H1 (cell line): Measurements from ENCODE around the gene ARL8A. TPM values are rescaled to one million over a fixed set of nuclear protein-coding genes. Genes with fewer than 3 reads are reported as not detected.

ENCODE experiments used
- BACH1 ChIP-seq: IDR thresholded peaks from 2 replicates; pipeline ENCODE4 v1.6.1; 2012; ENCODE audit warnings: low read length, improper control_type of control experiment
- BCL11A ChIP-seq, 2 experiments: IDR thresholded peaks; one replicate each; pipeline ENCODE4 v1.6.1; 2011; ENCODE audit warnings: low read depth in 2 of 2, low read length in 2 of 2, mild to moderate bottlenecking in 2 of 2
- CTCF ChIP-seq, 3 experiments: IDR thresholded peaks; 1 replicate in 2 of 3; 2 replicates in 1 of 3; pipeline versions ENCODE4 v1.5.1 to v1.6.1; 2011; ENCODE audit warnings: low read length in 3 of 3, mild to moderate bottlenecking in 3 of 3, inconsistent platforms in 2 of 3, low read depth in 1 of 3, moderate library complexity in 1 of 3; ENCODE audit not compliant: insufficient read depth in 1 of 3; ENCODE audit errors: control extremely low read depth in 1 of 3
- EGR1 ChIP-seq: IDR thresholded peaks from 2 replicates; pipeline ENCODE4 v1.6.1; 2011; ENCODE audit warnings: low read depth, low read length, borderline replicate concordance
- GTF2F1 ChIP-seq: IDR thresholded peaks from 2 replicates; pipeline ENCODE4 v1.6.1; 2012; ENCODE audit warnings: low read depth, low read length, improper control_type of control experiment, borderline replicate concordance
- HDAC2 ChIP-seq, 2 experiments: fragments of 300-600 bp in 1 of 2; sonication (generic) in 1 of 2; IDR thresholded peaks; 2 replicates each; pipeline ENCODE4 v1.6.1; 2011 to 2012; ENCODE audit warnings: low read depth in 2 of 2, low read length in 2 of 2, mild to moderate bottlenecking in 2 of 2, moderate library complexity in 2 of 2, borderline replicate concordance in 1 of 2, inconsistent platforms in 1 of 2
- KDM4A ChIP-seq: IDR thresholded peaks from one replicate; pipeline ENCODE4 v1.7.1; 2012; ENCODE audit warnings: low read depth, mild to moderate bottlenecking, moderate library complexity, low read length, inconsistent platforms; ENCODE audit not compliant: severe bottlenecking
- MAFK ChIP-seq: IDR thresholded peaks from 2 replicates; pipeline ENCODE4 v1.6.1; 2012; ENCODE audit warnings: low read depth, mild to moderate bottlenecking, improper control_type of control experiment, low read length
- RBBP5 ChIP-seq: IDR thresholded peaks from 2 replicates; pipeline ENCODE4 v1.7.1; 2012; ENCODE audit warnings: low read depth, mild to moderate bottlenecking, inconsistent platforms, low read length, moderate library complexity, borderline replicate concordance
- SIX5 ChIP-seq: IDR thresholded peaks from 2 replicates; pipeline ENCODE4 v1.6.1; 2011; ENCODE audit warnings: mild to moderate bottlenecking, low read depth, low read length
- YY1 ChIP-seq: IDR thresholded peaks from 2 replicates; pipeline ENCODE4 v1.6.1; 2011; ENCODE audit warnings: low read depth, mild to moderate bottlenecking, low read length
- polyA plus RNA-seq, 7 experiments: library from polyadenylated mRNA; depleted of rRNA in 3 of 7; stranded (reverse) in 5 of 7; unstranded in 2 of 7; fragments of >200 nt in 5 of 7; fragments of 200-250 nt in 2 of 7; gene quantifications; 1 replicate in 5 of 7; 2 replicates in 1 of 7; 4 replicates in 1 of 7; pipeline versions ENCODE4 v1.2.1 to v1.2.3, GENCODE V29; 2011 to 2013; ENCODE audit warnings: missing spikeins in 2 of 7, mixed read lengths in 2 of 7
- total RNA-seq: library from RNA; stranded (reverse); fragmentation: NEBNext Ultra II Directional; extraction: Animal tissue kit (Norgen Biotek cat#: 25700); gene quantifications from 2 replicates; pipeline ENCODE4 v1.2.1, GENCODE V29; 2021

The ARL8A gene
- total and polyA plus RNA-seq, 2 of the 8 experiments (the other 6 are each of a cell fraction or from before 2014, with no cell fraction given), result 40.3 to 58.7 TPM

- TF ChIP-seq CTCF (IDR thresholded peaks at IDR 0.05; ENCODE audit: control extremely low read depth in 1 of 3, insufficient read depth in 1 of 3, low read depth in 1 of 3, low read length in 3 of 3) (no peak), SIX5 (no peak), RBBP5 (no peak), EGR1 (no peak), HDAC2 (IDR thresholded peaks at IDR 0.05; ENCODE audit: borderline replicate concordance in 1 of 2, low read depth in 2 of 2, low read length in 2 of 2) (no peak), GTF2F1 (no peak), KDM4A (no peak), BACH1 (no peak), YY1 (no peak), BCL11A (IDR thresholded peaks at IDR 0.05; ENCODE audit: low read depth in 2 of 2, low read length in 2 of 2) (no peak), MAFK (no peak)
Observed at GRCh38 chr1:202088206-202088605, 56.3 kb downstream of the ARL8A start (continued).
